ENCODE measurements around the gene GNL2.
A peak's percentile ranks its signal among the peaks of the same experiment; 100 is the strongest.

Gene GNL2

GRCh38 chr1:37609002-37609401, 13.3 kb upstream of the GNL2 start:
- TF ChIP-seq, protein P1, sequence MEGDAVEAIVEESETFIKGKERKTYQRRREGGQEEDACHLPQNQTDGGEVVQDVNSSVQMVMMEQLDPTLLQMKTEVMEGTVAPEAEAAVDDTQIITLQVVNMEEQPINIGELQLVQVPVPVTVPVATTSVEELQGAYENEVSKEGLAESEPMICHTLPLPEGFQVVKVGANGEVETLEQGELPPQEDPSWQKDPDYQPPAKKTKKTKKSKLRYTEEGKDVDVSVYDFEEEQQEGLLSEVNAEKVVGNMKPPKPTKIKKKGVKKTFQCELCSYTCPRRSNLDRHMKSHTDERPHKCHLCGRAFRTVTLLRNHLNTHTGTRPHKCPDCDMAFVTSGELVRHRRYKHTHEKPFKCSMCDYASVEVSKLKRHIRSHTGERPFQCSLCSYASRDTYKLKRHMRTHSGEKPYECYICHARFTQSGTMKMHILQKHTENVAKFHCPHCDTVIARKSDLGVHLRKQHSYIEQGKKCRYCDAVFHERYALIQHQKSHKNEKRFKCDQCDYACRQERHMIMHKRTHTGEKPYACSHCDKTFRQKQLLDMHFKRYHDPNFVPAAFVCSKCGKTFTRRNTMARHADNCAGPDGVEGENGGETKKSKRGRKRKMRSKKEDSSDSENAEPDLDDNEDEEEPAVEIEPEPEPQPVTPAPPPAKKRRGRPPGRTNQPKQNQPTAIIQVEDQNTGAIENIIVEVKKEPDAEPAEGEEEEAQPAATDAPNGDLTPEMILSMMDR (conservative IDR thresholded peaks at IDR 0.05; ENCODE audit: control insufficient read depth, insufficient read depth, low read depth, low read length), result no peak
- no peak overlapping the region for H3K4me3 ChIP-seq (ENCODE audit: control insufficient read depth, low read depth, low read length)
- no peak for DNase-seq (ENCODE audit: low read depth)

DNA sequence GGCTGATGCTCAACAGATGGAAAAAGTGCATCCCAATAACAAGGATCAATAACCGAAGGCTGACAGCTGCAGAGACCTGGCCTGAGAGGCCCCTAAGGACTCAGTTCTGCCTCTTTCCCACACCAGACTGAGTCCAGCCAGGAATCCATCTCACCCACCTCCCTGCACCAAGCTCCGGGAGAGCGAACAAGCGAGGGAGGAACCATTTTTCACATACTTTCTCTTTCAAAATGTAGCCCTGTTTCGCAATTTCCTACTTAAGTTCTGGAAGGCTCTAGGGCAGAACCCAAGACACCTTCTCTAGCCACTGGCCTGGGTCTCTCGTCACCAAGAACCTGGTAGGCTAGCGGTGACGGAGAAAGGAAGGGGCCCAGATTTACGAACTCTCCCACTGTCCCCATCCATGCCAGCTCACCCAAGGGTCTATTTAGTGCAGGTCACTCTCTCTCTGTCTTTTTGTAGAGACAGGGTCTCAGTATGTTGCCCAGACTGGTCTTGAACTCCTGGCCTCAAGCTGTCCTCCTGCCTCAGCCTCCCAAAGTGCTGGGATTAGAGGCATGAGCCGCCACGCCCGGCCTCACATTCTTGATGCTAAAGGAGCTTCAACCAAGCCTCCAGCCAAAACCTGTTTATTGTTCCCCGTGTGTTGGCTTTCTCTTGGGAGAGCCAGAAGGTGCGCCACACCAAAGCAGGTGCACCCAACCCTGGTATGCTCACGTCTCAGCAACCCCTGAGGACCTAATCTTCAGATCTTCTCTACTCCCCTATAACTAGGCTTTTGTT, 10.9 kb upstream of the GNL2 start:
- peak; percentile 42 for DNase-seq (ENCODE audit: low read depth)
- H3K4me3 ChIP-seq (ENCODE audit: control insufficient read depth, low read depth, low read length), result no peak overlapping the region
- TF ChIP-seq, protein P1 (conservative IDR thresholded peaks at IDR 0.05; ENCODE audit: control insufficient read depth, insufficient read depth, low read depth, low read length), result no peak

- H3K4me3 ChIP-seq (ENCODE audit: control insufficient read depth, low read depth, low read length), result no peak overlapping the region
- TF ChIP-seq, protein P1 (conservative IDR thresholded peaks at IDR 0.05; ENCODE audit: control insufficient read depth, insufficient read depth, low read depth, low read length), result no peak
Measured at GRCh38 chr1:37605806-37606474, 10.2 kb upstream of the GNL2 start.

DNA sequence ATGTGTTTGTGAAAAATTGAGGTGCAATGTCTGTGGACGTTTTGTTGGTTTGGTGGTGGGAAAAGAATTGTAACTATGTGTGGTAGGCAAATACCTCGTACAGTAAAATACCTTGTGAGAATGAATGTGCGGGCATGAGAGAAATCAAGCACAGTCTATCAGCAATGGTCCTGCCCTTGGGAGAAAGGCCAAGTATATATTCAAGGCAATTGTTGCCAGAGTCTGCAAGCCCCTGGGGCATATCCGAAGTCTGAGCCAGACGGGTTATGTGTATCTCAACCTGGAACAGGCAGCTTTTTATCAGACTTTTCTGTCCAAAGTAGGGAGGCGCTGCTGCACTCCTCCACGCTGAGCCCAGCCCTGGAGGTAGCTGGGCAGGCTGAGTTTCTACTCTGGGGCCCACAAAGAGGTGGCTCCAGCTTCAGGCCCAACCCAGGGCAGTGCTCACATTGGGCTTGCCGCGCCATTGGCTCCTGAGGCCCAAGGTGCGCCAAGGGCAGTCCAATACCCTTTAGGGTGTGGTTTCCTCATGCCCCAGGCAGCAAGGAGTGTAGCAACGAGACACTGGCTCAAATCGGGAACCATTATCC, 9.4 kb upstream of the GNL2 start:
- H3K4me3 ChIP-seq (ENCODE audit: control insufficient read depth, low read depth, low read length), result no peak overlapping the region
- TF ChIP-seq, protein P1 (conservative IDR thresholded peaks at IDR 0.05; ENCODE audit: control insufficient read depth, insufficient read depth, low read depth, low read length), result no peak
- no peak for DNase-seq (ENCODE audit: low read depth)

More at GRCh38 chr1:37605806-37606474, 10.2 kb upstream of the GNL2 start:
- peak; percentile 6 for DNase-seq (ENCODE audit: low read depth)

DNA sequence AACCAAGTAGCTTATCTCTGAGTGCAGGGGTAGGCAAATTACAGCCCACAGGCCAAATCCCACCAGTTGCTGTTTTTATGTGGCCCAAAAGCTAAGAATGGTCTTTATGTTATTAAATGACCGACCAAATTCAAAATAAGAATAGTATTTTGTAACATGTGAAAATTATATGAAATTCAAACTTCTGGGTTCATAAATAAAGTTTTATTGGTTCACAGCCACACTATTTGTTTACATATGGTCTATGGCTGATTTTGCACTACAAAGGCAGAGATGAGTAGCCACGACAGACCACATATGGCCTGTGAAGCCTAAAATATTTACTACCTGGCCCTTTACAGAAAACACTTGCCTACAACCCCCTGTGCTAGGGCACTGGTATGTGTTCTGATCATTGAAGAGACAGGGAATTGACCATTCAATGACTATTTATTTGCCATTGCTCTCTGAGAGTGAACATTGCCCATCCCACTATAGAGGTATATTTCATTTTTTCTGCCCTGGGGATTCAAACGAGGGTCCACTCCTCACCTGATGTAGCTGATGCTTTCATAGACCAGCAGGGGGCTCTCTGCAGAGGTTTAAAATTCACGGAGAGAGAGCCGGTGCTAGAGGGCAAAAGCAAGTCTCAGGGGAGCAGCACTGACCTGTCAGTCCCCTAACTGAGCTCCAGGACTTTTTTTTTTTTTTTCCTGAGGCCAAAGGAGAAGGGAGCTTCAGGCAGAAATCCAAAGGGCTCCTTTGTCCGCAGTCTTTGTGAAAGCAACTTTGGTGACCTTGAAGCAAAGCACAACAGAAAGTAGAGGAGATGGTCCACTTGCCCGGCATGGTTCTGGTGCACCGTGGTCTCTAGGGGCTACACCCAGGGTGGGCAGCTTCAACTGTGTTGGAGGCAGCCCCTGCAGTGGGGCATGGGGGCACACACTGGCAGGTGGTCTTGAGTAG, 7.3 kb upstream of the GNL2 start:
- DNase-seq (ENCODE audit: low read depth), result peak; percentile 37
- TF ChIP-seq, protein P1 (conservative IDR thresholded peaks at IDR 0.05; ENCODE audit: control insufficient read depth, insufficient read depth, low read depth, low read length), result peak; percentile 69
- H3K4me3 ChIP-seq (ENCODE audit: control insufficient read depth, low read depth, low read length), result no peak overlapping the region

GRCh38 chr1:37601441-37601840, 5.7 kb upstream of the GNL2 start:
- TF ChIP-seq, protein P1 (conservative IDR thresholded peaks at IDR 0.05; ENCODE audit: control insufficient read depth, insufficient read depth, low read depth, low read length), result no peak
- no peak overlapping the region for H3K4me3 ChIP-seq (ENCODE audit: control insufficient read depth, low read depth, low read length)
- no peak for DNase-seq (ENCODE audit: low read depth)
